MM.1S (cell line): Measurements from ENCODE around the gene DPP8.

Source experiments
- DNase-seq: peaks from one replicate; pipeline ENCODE4 v3.0.0-alpha.2; 2015
- H2AFZ ChIP-seq: fragments of 300-600 bp; sonication (generic); 2 replicates; pipeline ENCODE4 v1.6.0; 2016; ENCODE audit warnings: antibody characterized with exemption, low read length
- H3F3A ChIP-seq: fragments of 300-600 bp; sonication (generic); 2 replicates; pipeline ENCODE4 v1.6.1; 2016; ENCODE audit warnings: mild to moderate bottlenecking, antibody characterized with exemption, low read length, moderate library complexity, mixed read lengths; ENCODE audit not compliant: insufficient read depth
- H3K27ac ChIP-seq: fragments of 300-600 bp; sonication (generic); 2 replicates; pipeline ENCODE4 v1.5.1; 2016; ENCODE audit warnings: mild to moderate bottlenecking, low read length
- H3K27me3 ChIP-seq: fragments of 300-600 bp; sonication (generic); replicated peaks from 2 replicates; pipeline ENCODE4 v1.6.0; 2016; ENCODE audit warnings: low read length; ENCODE audit not compliant: insufficient read depth
- H3K36me3 ChIP-seq: fragments of 300-600 bp; sonication (generic); replicated peaks from 2 replicates; pipeline ENCODE4 v1.6.1; 2016; ENCODE audit warnings: mild to moderate bottlenecking, low read length, mixed read lengths; ENCODE audit not compliant: insufficient read depth
- H3K4me1 ChIP-seq: fragments of 300-600 bp; sonication (generic); 2 replicates; pipeline ENCODE4 v1.6.1; 2016; ENCODE audit warnings: low read length, mixed read lengths
- H3K4me2 ChIP-seq: fragments of 300-600 bp; sonication (generic); 2 replicates; pipeline ENCODE4 v1.6.0; 2016; ENCODE audit warnings: low read depth, low read length
- H3K4me3 ChIP-seq: fragments of 300-600 bp; sonication (generic); 2 replicates; pipeline ENCODE4 v1.5.1; 2016; ENCODE audit warnings: low read length, mixed read lengths
- H3K79me2 ChIP-seq: fragments of 300-600 bp; sonication (generic); 2 replicates; pipeline ENCODE4 v1.6.1; 2016; ENCODE audit warnings: mixed run types, low read length, mixed read lengths
- H3K9ac ChIP-seq: fragments of 300-600 bp; sonication (generic); 2 replicates; pipeline ENCODE4 v1.6.1; 2016; ENCODE audit warnings: low read length, mixed read lengths
- H3K9me2 ChIP-seq: fragments of 300-600 bp; sonication (generic); replicated peaks from 2 replicates; pipeline ENCODE4 v1.6.1; 2016; ENCODE audit warnings: mild to moderate bottlenecking, low read length, mixed read lengths; ENCODE audit not compliant: insufficient read depth
- H3K9me3 ChIP-seq: fragments of 300-600 bp; sonication (generic); replicated peaks from 2 replicates; pipeline ENCODE4 v1.6.1; 2016; ENCODE audit warnings: mild to moderate bottlenecking, low read length, mixed read lengths; ENCODE audit not compliant: insufficient read depth
- H4K20me1 ChIP-seq: fragments of 300-600 bp; sonication (generic); 2 replicates; pipeline ENCODE4 v1.6.1; 2016; ENCODE audit warnings: mild to moderate bottlenecking, low read length, moderate library complexity, mixed read lengths; ENCODE audit not compliant: insufficient read depth
- EZH2 ChIP-seq: fragments of 300-600 bp; sonication (generic); optimal IDR thresholded peaks from 2 replicates; pipeline ENCODE3; 2017; ENCODE audit warnings: low read depth, mild to moderate bottlenecking, antibody characterized with exemption, low read length, mixed read lengths
- EZH2phosphoT487 ChIP-seq: fragments of 300-600 bp; sonication (generic); IDR thresholded peaks from 2 replicates; pipeline ENCODE4 v1.6.1; 2018; ENCODE audit warnings: antibody characterized with exemption, low read length
- TF ChIP-seq, protein P1 (sequence below): fragments of 300-600 bp; sonication (generic); IDR thresholded peaks from 2 replicates; pipeline ENCODE4 v1.5.1; 2016; ENCODE audit warnings: antibody characterized with exemption, low read length, mixed read lengths

Gene DPP8

DNA sequence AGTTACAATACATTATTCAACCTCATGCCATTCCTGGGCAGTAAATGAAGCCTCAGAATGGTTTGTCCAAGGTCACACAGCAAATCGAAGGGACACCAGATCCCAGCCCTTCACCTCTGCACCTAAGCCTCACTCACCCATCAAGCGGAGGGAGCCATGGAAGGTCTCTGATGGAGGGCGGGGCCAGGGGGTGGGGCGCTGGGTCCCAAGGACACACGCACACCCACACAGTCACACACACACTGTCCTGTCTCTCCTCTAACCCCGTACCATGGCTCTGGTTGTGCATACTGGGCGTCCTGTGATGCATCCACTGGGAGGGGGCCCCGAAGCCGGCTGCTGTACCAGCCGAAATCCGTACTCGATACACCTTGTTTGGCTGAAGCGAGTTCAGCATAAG lies 124.4 kb downstream of the DPP8 start:
- Histone ChIP-seq H3K27ac (no peak overlapping the region), H3K36me3 (no peaks in the 10 kb centered on the region), H4K20me1 (no peaks in the 10 kb centered on the region), H3F3A (no peaks in the 10 kb centered on the region), H3K79me2 (no peaks in the 10 kb centered on the region), H3K4me1 (no peaks in the 10 kb centered on the region), H3K9me3 (no peaks in the 10 kb centered on the region), H3K9me2 (no peaks in the 10 kb centered on the region), H3K4me3 (no peak overlapping the region), H2AFZ (no peak overlapping the region), H3K4me2 (no peak overlapping the region), H3K9ac (no peak overlapping the region), H3K27me3 (peaks cover 90% of the 10 kb centered on the region)
- DNase-seq, result no peak
- TF ChIP-seq EZH2phosphoT487, result no peak
- TF ChIP-seq, protein P1, sequence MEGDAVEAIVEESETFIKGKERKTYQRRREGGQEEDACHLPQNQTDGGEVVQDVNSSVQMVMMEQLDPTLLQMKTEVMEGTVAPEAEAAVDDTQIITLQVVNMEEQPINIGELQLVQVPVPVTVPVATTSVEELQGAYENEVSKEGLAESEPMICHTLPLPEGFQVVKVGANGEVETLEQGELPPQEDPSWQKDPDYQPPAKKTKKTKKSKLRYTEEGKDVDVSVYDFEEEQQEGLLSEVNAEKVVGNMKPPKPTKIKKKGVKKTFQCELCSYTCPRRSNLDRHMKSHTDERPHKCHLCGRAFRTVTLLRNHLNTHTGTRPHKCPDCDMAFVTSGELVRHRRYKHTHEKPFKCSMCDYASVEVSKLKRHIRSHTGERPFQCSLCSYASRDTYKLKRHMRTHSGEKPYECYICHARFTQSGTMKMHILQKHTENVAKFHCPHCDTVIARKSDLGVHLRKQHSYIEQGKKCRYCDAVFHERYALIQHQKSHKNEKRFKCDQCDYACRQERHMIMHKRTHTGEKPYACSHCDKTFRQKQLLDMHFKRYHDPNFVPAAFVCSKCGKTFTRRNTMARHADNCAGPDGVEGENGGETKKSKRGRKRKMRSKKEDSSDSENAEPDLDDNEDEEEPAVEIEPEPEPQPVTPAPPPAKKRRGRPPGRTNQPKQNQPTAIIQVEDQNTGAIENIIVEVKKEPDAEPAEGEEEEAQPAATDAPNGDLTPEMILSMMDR, result no peak
- TF ChIP-seq EZH2, result no peak
